Mucosa of descending colon (tissue), 3 donors: ENCODE results near the gene OR5A1. TPM values are rescaled to one million over a fixed set of nuclear protein-coding genes. Genes with fewer than 3 reads are reported as not detected.

Source experiments
- ATAC-seq: fragments of 200-7000 bp; cut with Tn5 transposase; one replicate; pipeline ENCODE4 v1.9.1; 2020; ENCODE audit warnings: mild to moderate bottlenecking, moderate library complexity
- DNase-seq, 3 donors: peaks; one replicate each; pipeline ENCODE4 v3.0.0-alpha.2; 2020
- H3K36me3 ChIP-seq: fragments of 200-600 bp; one replicate; pipeline ENCODE4 v1.8.0; 2021; ENCODE audit warnings: low read depth, mild to moderate bottlenecking
- H3K4me1 ChIP-seq: fragments of 200-600 bp; one replicate; pipeline ENCODE4 v1.8.0; 2021; ENCODE audit warnings: low read depth, mild to moderate bottlenecking
- H3K4me3 ChIP-seq: fragments of 200-600 bp; one replicate; pipeline ENCODE4 v1.8.0; 2021; ENCODE audit warnings: mild to moderate bottlenecking
- H3K9me3 ChIP-seq: fragments of 200-600 bp; one replicate; pipeline ENCODE4 v1.8.0; 2021; ENCODE audit warnings: mild to moderate bottlenecking
- CTCF ChIP-seq: fragments of 200-600 bp; IDR thresholded peaks from one replicate; pipeline ENCODE4 v1.8.0; 2022; ENCODE audit warnings: antibody characterized with exemption, mild to moderate bottlenecking
- intact Hi-C, 2 donors: fragments of 100-400 bp; cut with DNase I in 1 of 2; cut with micrococcal nuclease in 1 of 2; formaldehyde crosslinking; loops; one replicate each; pipeline versions ENCODE4 v1.11.0 to v1.11.1; 2022; cut with DNase I, micrococcal nuclease
- total RNA-seq, 3 donors: library from RNA; stranded (reverse); fragmentation: NEBNext Ultra II Directional in 2 of 3; extraction: Animal tissue kit (Norgen Biotek cat#: 25700) in 2 of 3; gene quantifications; one replicate each; pipeline versions ENCODE4 v1.2.1 to v1.2.4, GENCODE V29; 2021 to 2023
- donor health status: DM: no; HTN: no; CAD: no; lungs with moderate emphysema.
- donor health status: DM: no; HTN: no; CAD: no.
- donor health status: DM: no; HTN: yes; CAD: no.

OR5A1 gene
- total RNA-seq, 3 donors from 2014 or later, result not detected

GRCh38 chr11:59413646-59414045 lies 22.6 kb upstream of the OR5A1 start:
- DNase-seq (no peak), ATAC-seq (no peak)
- Histone ChIP-seq H3K36me3 (no peaks in the 10 kb centered on the region), H3K4me1 (no peaks in the 10 kb centered on the region), H3K9me3 (peaks cover 7% of the 10 kb centered on the region), H3K4me3 (no peak overlapping the region)
- intact Hi-C loops, result no loop called here
- TF ChIP-seq CTCF, result no peak

- Histone ChIP-seq H3K4me3 (no peak overlapping the region), H3K9me3 (peaks cover 4% of the 10 kb centered on the region), H3K4me1 (no peaks in the 10 kb centered on the region), H3K36me3 (no peaks in the 10 kb centered on the region)
- no peak for DNase-seq
- intact Hi-C loops, result no loop called here
- TF ChIP-seq CTCF, result no peak
- ATAC-seq, result no peak
These were observed 21.2 kb upstream of the OR5A1 start for GRCh38 chr11:59415111-59415510.

GRCh38 chr11:59416613-59417012 lies 19.7 kb upstream of the OR5A1 start:
- no peaks in the 10 kb centered on the region for H3K36me3 ChIP-seq
- intact Hi-C loops, result no loop called here
- no peaks in the 10 kb centered on the region for H3K9me3 ChIP-seq
- no peak overlapping the region for H3K4me3 ChIP-seq
- H3K4me1 ChIP-seq, result no peaks in the 10 kb centered on the region
- DNase-seq, result no peak
- TF ChIP-seq CTCF, result no peak
- no peak for ATAC-seq

- TF ChIP-seq CTCF, result no peak
- intact Hi-C loops, result no loop called here
These were observed 19.2 kb upstream of the OR5A1 start for GRCh38 chr11:59417023-59417422.

GRCh38 chr11:59418156-59418555 lies 18.1 kb upstream of the OR5A1 start:
- no peaks in the 10 kb centered on the region for H3K9me3 ChIP-seq
- no peaks in the 10 kb centered on the region for H3K36me3 ChIP-seq
- H3K4me3 ChIP-seq, result no peak overlapping the region
- no peak for TF ChIP-seq CTCF
- H3K4me1 ChIP-seq, result no peaks in the 10 kb centered on the region
- no peak for ATAC-seq
- intact Hi-C loops, result no loop called here
- no peak for DNase-seq

More at GRCh38 chr11:59417023-59417422, 19.2 kb upstream of the OR5A1 start:
- DNase-seq (no peak), ATAC-seq (no peak)
- Histone ChIP-seq H3K9me3 (no peaks in the 10 kb centered on the region), H3K4me3 (no peak overlapping the region), H3K4me1 (no peaks in the 10 kb centered on the region), H3K36me3 (no peaks in the 10 kb centered on the region)

- Histone ChIP-seq H3K9me3 (no peaks in the 10 kb centered on the region), H3K4me3 (no peak overlapping the region), H3K36me3 (no peaks in the 10 kb centered on the region), H3K4me1 (no peaks in the 10 kb centered on the region)
- TF ChIP-seq CTCF, result no peak
- intact Hi-C loops, result no loop called here
- ATAC-seq, result no peak
- DNase-seq, result no peak
These were observed 12.4 kb upstream of the OR5A1 start for GRCh38 chr11:59423835-59424234.
